BLaER1 (cell line): ENCODE measurements around the gene TRPV2.
"Not testable (repeated sequence)": the region's sequence is repeated elsewhere in the genome, so short reads cannot be mapped to it uniquely, and the experiment has no call there.

ENCODE experiments used
- H3K27ac ChIP-seq: shearing (Covaris generic); formaldehyde crosslinking; 2 replicates; pipeline ENCODE4 v1.8.1; 2022
- H3K27me3 ChIP-seq: shearing (Covaris generic); formaldehyde crosslinking; 2 replicates; pipeline ENCODE4 v1.8.1; 2022
- H3K36me3 ChIP-seq: shearing (Covaris generic); formaldehyde crosslinking; 2 replicates; pipeline ENCODE4 v1.8.1; 2022
- H3K4me1 ChIP-seq: shearing (Covaris generic); formaldehyde crosslinking; 2 replicates; pipeline ENCODE4 v1.8.1; 2022
- H3K4me2 ChIP-seq: shearing (Covaris generic); formaldehyde crosslinking; 2 replicates; pipeline ENCODE4 v1.8.1; 2022
- H3K4me3 ChIP-seq: shearing (Covaris generic); formaldehyde crosslinking; 2 replicates; pipeline ENCODE4 v1.8.1; 2022
- H3K9ac ChIP-seq: shearing (Covaris generic); formaldehyde crosslinking; 2 replicates; pipeline ENCODE4 v1.8.1; 2022
- H3K9me3 ChIP-seq: shearing (Covaris generic); formaldehyde crosslinking; 2 replicates; pipeline ENCODE4 v1.8.1; 2022
- H4K20me1 ChIP-seq: shearing (Covaris generic); formaldehyde crosslinking; 2 replicates; pipeline ENCODE4 v1.8.1; 2022
- Cebpa-rat ChIP-seq: shearing (Covaris generic); IDR thresholded peaks from 2 replicates; pipeline ENCODE4 v1.8.1; 2022

Gene TRPV2

GRCh38 chr17:16442141-16442540 is 26.8 kb downstream of the TRPV2 start:
- H3K27me3 ChIP-seq = no peaks in the 10 kb centered on the region
- peaks cover 73% of the 10 kb centered on the region for H3K36me3 ChIP-seq
- H3K9me3 ChIP-seq = no peaks in the 10 kb centered on the region
- H3K9ac ChIP-seq = peak overlapping the region; percentile 98
- H3K4me3 ChIP-seq = peak overlapping the region; percentile 91
- peaks cover 79% of the 10 kb centered on the region for H3K4me1 ChIP-seq
- peaks cover 75% of the 10 kb centered on the region for H4K20me1 ChIP-seq
- H3K4me2 ChIP-seq = peak overlapping the region; percentile 98
- no peak for TF ChIP-seq Cebpa-rat
- peak overlapping the region; percentile 97 for H3K27ac ChIP-seq

GRCh38 chr17:16442594-16443510 is 27.5 kb downstream of the TRPV2 start:
- peak overlapping the region; percentile 91 for H3K4me3 ChIP-seq
- no peaks in the 10 kb centered on the region for H3K9me3 ChIP-seq
- H3K9ac ChIP-seq = peak overlapping the region; percentile 98; the same call in 1 of the 2 replicates
- H3K4me1 ChIP-seq = peaks cover 85% of the 10 kb centered on the region
- H3K27ac ChIP-seq = peak overlapping the region; percentile 97
- peaks cover 82% of the 10 kb centered on the region for H4K20me1 ChIP-seq
- H3K4me2 ChIP-seq = peak overlapping the region; percentile 98
- no peak for TF ChIP-seq Cebpa-rat
- peaks cover 80% of the 10 kb centered on the region for H3K36me3 ChIP-seq
- H3K27me3 ChIP-seq = no peaks in the 10 kb centered on the region

GRCh38 chr17:16443511-16444257 is 28.3 kb downstream of the TRPV2 start:
- H3K36me3 ChIP-seq = peaks cover 88% of the 10 kb centered on the region
- no peak for TF ChIP-seq Cebpa-rat
- peaks cover 81% of the 10 kb centered on the region for H3K4me1 ChIP-seq
- H3K4me2 ChIP-seq = peak overlapping the region; percentile 98
- H4K20me1 ChIP-seq = peaks cover 90% of the 10 kb centered on the region
- H3K9me3 ChIP-seq = no peaks in the 10 kb centered on the region
- H3K27me3 ChIP-seq = no peaks in the 10 kb centered on the region
- peak overlapping the region; percentile 97 for H3K27ac ChIP-seq
- peak overlapping the region; percentile 14; the same call in 1 of the 2 replicates for H3K4me3 ChIP-seq
- peak overlapping the region; percentile 98 for H3K9ac ChIP-seq

- Histone ChIP-seq H3K4me1 (peaks cover 81% of the 10 kb centered on the region), H3K9me3 (no peaks in the 10 kb centered on the region), H3K9ac (peak overlapping the region; percentile 98), H3K27ac (peak overlapping the region; percentile 97), H3K36me3 (peaks cover 95% of the 10 kb centered on the region), H3K27me3 (no peaks in the 10 kb centered on the region), H3K4me2 (peak overlapping the region; percentile 98), H3K4me3 (0 out of 2 replicates have a peak overlapping the region, but pooled peaks have one; percentile 14), H4K20me1 (peaks cover 97% of the 10 kb centered on the region)
- no peak for TF ChIP-seq Cebpa-rat
Measured at GRCh38 chr17:16444258-16444886, 29.0 kb downstream of the TRPV2 start.

GRCh38 chr17:16446338-16446983 is 31.1 kb downstream of the TRPV2 start:
- Histone ChIP-seq H3K4me1 (peaks cover 66% of the 10 kb centered on the region), H4K20me1 (peaks cover 99% of the 10 kb centered on the region), H3K27ac (no peak overlapping the region), H3K36me3 (peaks cover 97% of the 10 kb centered on the region), H3K9ac (no peak overlapping the region), H3K9me3 (no peaks in the 10 kb centered on the region), H3K27me3 (no peaks in the 10 kb centered on the region), H3K4me2 (peak overlapping the region; percentile 30; the same call in 1 of the 2 replicates), H3K4me3 (no peak overlapping the region)
- TF ChIP-seq Cebpa-rat = no peak

GRCh38 chr17:16447676-16448075 is 32.3 kb downstream of the TRPV2 start:
- Histone ChIP-seq H3K9ac (0 out of 2 replicates have a peak overlapping the region, but pooled peaks have one; percentile 34), H3K4me3 (no peak overlapping the region), H3K4me1 (peaks cover 54% of the 10 kb centered on the region), H4K20me1 (peaks cover 99% of the 10 kb centered on the region), H3K4me2 (peak overlapping the region; percentile 32; the same call in 1 of the 2 replicates), H3K27ac (no peak overlapping the region; the same call in 1 of the 2 replicates), H3K9me3 (no peaks in the 10 kb centered on the region), H3K27me3 (no peaks in the 10 kb centered on the region), H3K36me3 (peaks cover 90% of the 10 kb centered on the region)
- TF ChIP-seq Cebpa-rat = no peak

- H4K20me1 ChIP-seq = peaks cover 99% of the 10 kb centered on the region
Measured at GRCh38 chr17:16448490-16448889, 33.1 kb downstream of the TRPV2 start.

GRCh38 chr17:16449121-16449570 is 33.8 kb downstream of the TRPV2 start:
- Histone ChIP-seq H3K36me3 (peaks cover 83% of the 10 kb centered on the region), H3K9ac (no peak overlapping the region), H4K20me1 (peaks cover 99% of the 10 kb centered on the region), H3K9me3 (no peaks in the 10 kb centered on the region), H3K4me1 (peaks cover 39% of the 10 kb centered on the region), H3K4me2 (no peak overlapping the region), H3K4me3 (no peak overlapping the region), H3K27ac (no peak overlapping the region), H3K27me3 (no peaks in the 10 kb centered on the region)
- no peak for TF ChIP-seq Cebpa-rat

More at GRCh38 chr17:16448490-16448889, 33.1 kb downstream of the TRPV2 start:
- Histone ChIP-seq H3K9me3 (no peaks in the 10 kb centered on the region), H3K27ac (no peak overlapping the region), H3K36me3 (peaks cover 83% of the 10 kb centered on the region), H3K4me2 (no peak overlapping the region), H3K4me1 (peaks cover 45% of the 10 kb centered on the region), H3K27me3 (no peaks in the 10 kb centered on the region), H3K9ac (no peak overlapping the region), H3K4me3 (no peak overlapping the region)
- no peak for TF ChIP-seq Cebpa-rat

- Histone ChIP-seq H3K4me1 (peaks cover 30% of the 10 kb centered on the region), H4K20me1 (peaks cover 94% of the 10 kb centered on the region), H3K4me3 (no peak overlapping the region), H3K4me2 (no peak overlapping the region), H3K27me3 (no peaks in the 10 kb centered on the region), H3K27ac (no peak overlapping the region), H3K9ac (no peak overlapping the region), H3K9me3 (no peaks in the 10 kb centered on the region), H3K36me3 (peaks cover 86% of the 10 kb centered on the region)
- no peak for TF ChIP-seq Cebpa-rat
Measured at GRCh38 chr17:16450028-16450427, 34.7 kb downstream of the TRPV2 start.

- H3K27ac ChIP-seq, H3K4me3 ChIP-seq, H3K4me2 ChIP-seq, H3K27me3 ChIP-seq, H3K9me3 ChIP-seq, H3K9ac ChIP-seq: not testable (repeated sequence)
- H3K4me1 ChIP-seq = peaks cover 14% of the 10 kb centered on the region
- peaks cover 89% of the 10 kb centered on the region for H4K20me1 ChIP-seq
- H3K36me3 ChIP-seq = peaks cover 82% of the 10 kb centered on the region
Measured at GRCh38 chr17:16452268-16452667, 36.9 kb downstream of the TRPV2 start.
